Body of pancreas (tissue), 4 donors: Measurements from ENCODE around the gene RXRA. TPM values are rescaled to one million over a fixed set of nuclear protein-coding genes. Genes with fewer than 3 reads are reported as not detected.

ENCODE experiments used
- ATAC-seq: fragments of 150-250 bp; one replicate; pipeline ENCODE4 v1.9.1; 2016
- DNase-seq, 4 donors: peaks; one replicate each; pipeline ENCODE4 v3.0.0-alpha.2; 2019
- H3K27ac ChIP-seq, 4 donors: fragments of 200-600 bp; sonication (generic); 1 replicate in 3 of 4; 2 replicates in 1 of 4; pipeline versions ENCODE4 v1.5.1 to v1.6.1; 2016 to 2019; ENCODE audit warnings: mild to moderate bottlenecking in 1 of 4, mixed read lengths in 1 of 4, moderate library complexity in 1 of 4
- H3K27me3 ChIP-seq, 2 donors: fragments of 200-600 bp; sonication (generic); one replicate each; pipeline ENCODE4 v1.6.0; 2016; ENCODE audit warnings: mild to moderate bottlenecking in 1 of 2
- H3K36me3 ChIP-seq, 2 donors: fragments of 200-600 bp; sonication (generic); replicated peaks in 1 of 2; 2 replicates each; pipeline ENCODE4 v1.5.1; 2016; ENCODE audit warnings: low read depth in 2 of 2; ENCODE audit not compliant: insufficient read depth in 1 of 2
- H3K4me1 ChIP-seq: fragments of 200-600 bp; sonication (generic); one replicate; pipeline ENCODE4 v1.6.0; 2016
- H3K4me3 ChIP-seq, 2 donors: fragments of 200-600 bp; sonication (generic); 1 replicate in 1 of 2; 2 replicates in 1 of 2; pipeline ENCODE4 v1.5.1; 2016 to 2019
- H3K9me3 ChIP-seq, 3 donors: fragments of 200-600 bp; sonication (generic); 1 replicate in 2 of 3; 2 replicates in 1 of 3; pipeline ENCODE4 v1.5.1; 2016
- CTCF ChIP-seq, 7 experiments: fragments of 450-650 bp in 4 of 7; fragments of 200-600 bp in 3 of 7; sonication (generic) in 3 of 7; IDR thresholded peaks; one replicate each; pipeline ENCODE4 v1.5.1; 2016 to 2019; ENCODE audit warnings: antibody characterized with exemption in 7 of 7
- POLR2A ChIP-seq, 3 donors: fragments of 450-650 bp; IDR thresholded peaks; one replicate each; pipeline ENCODE4 v1.6.1; 2016; ENCODE audit warnings: antibody characterized with exemption in 3 of 3, mild to moderate bottlenecking in 2 of 3
- WGBS, 2 donors: methylation state at CpG; one replicate each; pipeline ENCODE4 v1.1.5; 2017; 5-methylcytosine and 5-hydroxymethylcytosine counted together
- intact Hi-C: fragments of 100-400 bp; cut with DNase I; formaldehyde crosslinking; loops from one replicate; pipeline ENCODE4 v1.15.1; 2023
- total RNA-seq, 2 donors: library from RNA; depleted of rRNA; stranded (reverse); fragments of >200 nt; gene quantifications; one replicate each; pipeline ENCODE4 v1.1.0, GENCODE V29; 2016

Gene RXRA
- total RNA-seq, 2 donors from 2014 or later, result 31.4 to 41.9 TPM

- peaks cover 82% of the 10 kb centered on the region for H3K4me1 ChIP-seq
- intact Hi-C loops, result no loop called here
- H3K4me3 ChIP-seq, result no peak overlapping the region
- H3K9me3 ChIP-seq, result no peaks in the 10 kb centered on the region
- peak in 1 of 4 donors; percentile 33 for DNase-seq
- no peak for ATAC-seq
- H3K36me3 ChIP-seq, result no peaks in the 10 kb centered on the region
- H3K27me3 ChIP-seq, result no peaks in the 10 kb centered on the region
- peak overlapping the region in 3 of 4 donors; percentile 8 to 47 (median 24) for H3K27ac ChIP-seq
- 74 to 96% methylated on average over 22 to 24 of the region's 30 CpGs for WGBS, 2 donors
- no peak for TF ChIP-seq POLR2A (IDR thresholded peaks at IDR 0.05)
- TF ChIP-seq CTCF (IDR thresholded peaks at IDR 0.05), result no peak
Measured at GRCh38 chr9:134360180-134360759, 34.0 kb downstream of the RXRA start.

DNA sequence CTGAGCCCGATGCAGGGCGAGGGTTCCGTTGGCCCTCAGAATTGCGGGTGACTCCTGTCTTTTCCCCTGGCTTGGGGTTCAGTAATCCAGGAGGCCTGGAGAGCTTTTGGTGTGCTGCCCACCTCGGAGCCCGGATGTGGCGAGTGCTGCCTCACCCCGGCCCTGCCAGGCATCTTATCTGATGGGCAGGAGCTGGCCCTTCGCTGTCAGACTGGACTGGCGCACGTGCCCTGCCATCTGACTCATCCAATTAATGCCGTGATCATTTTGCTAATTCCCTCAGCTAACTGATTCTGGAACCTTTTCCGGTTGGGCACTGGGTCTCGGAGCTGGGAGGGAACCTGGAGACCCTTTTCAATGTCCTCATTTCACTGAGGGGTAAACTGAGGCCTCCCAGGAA is 34.6 kb downstream of the RXRA start:
- 44% methylated on average over 14 of the region's 14 CpGs; no CpG with 5 or more reads in 1 of the 2 donors for WGBS, 2 donors
- Histone ChIP-seq H3K27ac (peak overlapping the region in 3 of 4 donors; percentile 8 to 47 (median 24)), H3K27me3 (no peaks in the 10 kb centered on the region), H3K36me3 (no peaks in the 10 kb centered on the region), H3K9me3 (no peaks in the 10 kb centered on the region), H3K4me3 (no peak overlapping the region), H3K4me1 (peaks cover 82% of the 10 kb centered on the region)
- peak; percentile 58 to 79 (median 77) for DNase-seq
- peak; percentile 37 for ATAC-seq
- no peak for TF ChIP-seq CTCF (IDR thresholded peaks at IDR 0.05)
- no peak for TF ChIP-seq POLR2A (IDR thresholded peaks at IDR 0.05)
- intact Hi-C loops, result no loop called here

DNA sequence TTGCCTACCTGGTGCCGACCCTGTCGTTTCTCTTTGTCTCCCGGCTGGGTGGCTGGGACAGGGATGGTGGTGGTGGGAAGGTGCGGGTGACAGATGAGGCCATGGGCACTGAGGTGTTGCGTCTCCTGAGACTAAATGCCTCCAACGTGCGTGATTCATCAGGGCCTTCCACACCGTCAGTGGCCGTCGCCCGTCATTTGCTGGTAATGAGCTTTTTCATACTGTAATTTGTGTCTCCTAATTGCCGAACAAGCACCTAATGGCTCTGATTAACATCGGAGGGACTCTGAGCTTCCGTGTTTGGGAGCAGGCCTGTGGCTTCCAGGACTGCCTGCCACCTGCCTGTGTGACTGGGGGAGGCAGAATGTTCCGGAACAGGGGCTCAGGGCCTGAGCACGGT is 35.2 kb downstream of the RXRA start:
- no peak for DNase-seq
- H3K4me3 ChIP-seq, result no peak overlapping the region
- intact Hi-C loops, result no loop called here
- H3K36me3 ChIP-seq, result no peaks in the 10 kb centered on the region
- TF ChIP-seq CTCF (IDR thresholded peaks at IDR 0.05) (no peak), POLR2A (IDR thresholded peaks at IDR 0.05) (no peak)
- H3K27ac ChIP-seq, result peak overlapping the region in 2 of 4 donors; percentile 24 to 47
- no peaks in the 10 kb centered on the region for H3K9me3 ChIP-seq
- H3K4me1 ChIP-seq, result peaks cover 82% of the 10 kb centered on the region
- ATAC-seq, result no peak
- no peaks in the 10 kb centered on the region for H3K27me3 ChIP-seq
- WGBS, 2 donors, result 86 to 94% methylated on average over 12 to 15 of the region's 16 CpGs

- Histone ChIP-seq H3K9me3 (no peaks in the 10 kb centered on the region), H3K4me1 (peaks cover 82% of the 10 kb centered on the region), H3K27me3 (no peaks in the 10 kb centered on the region), H3K36me3 (no peaks in the 10 kb centered on the region), H3K27ac (peak overlapping the region in 1 of 4 donors; percentile 47), H3K4me3 (no peak overlapping the region)
- WGBS, 2 donors, result 92 to 100% methylated on average over 3 to 15 of the region's 15 CpGs
- intact Hi-C loops, result no loop called here
- ATAC-seq (no peak), DNase-seq (no peak)
- no peak for TF ChIP-seq POLR2A (IDR thresholded peaks at IDR 0.05)
- no peak for TF ChIP-seq CTCF (IDR thresholded peaks at IDR 0.05)
Measured at GRCh38 chr9:134361843-134362414, 35.7 kb downstream of the RXRA start.

- Histone ChIP-seq H3K4me3 (no peak overlapping the region), H3K9me3 (no peaks in the 10 kb centered on the region), H3K4me1 (peaks cover 81% of the 10 kb centered on the region), H3K27me3 (no peaks in the 10 kb centered on the region), H3K27ac (no peak overlapping the region), H3K36me3 (no peaks in the 10 kb centered on the region)
- intact Hi-C loops, result no loop called here
- 84 to 91% methylated on average over 4 to 12 of the region's 16 CpGs for WGBS, 2 donors
- DNase-seq (no peak), ATAC-seq (no peak)
- TF ChIP-seq POLR2A (IDR thresholded peaks at IDR 0.05) (no peak), CTCF (IDR thresholded peaks at IDR 0.05) (no peak)
Measured at GRCh38 chr9:134363450-134363849, 37.2 kb downstream of the RXRA start.
